ENCODE results near the gene TMC8.

Gene TMC8

GRCh38 chr17:78118801-78119241, 11.8 kb upstream of the TMC8 start:
- TF ChIP-seq, protein P1, sequence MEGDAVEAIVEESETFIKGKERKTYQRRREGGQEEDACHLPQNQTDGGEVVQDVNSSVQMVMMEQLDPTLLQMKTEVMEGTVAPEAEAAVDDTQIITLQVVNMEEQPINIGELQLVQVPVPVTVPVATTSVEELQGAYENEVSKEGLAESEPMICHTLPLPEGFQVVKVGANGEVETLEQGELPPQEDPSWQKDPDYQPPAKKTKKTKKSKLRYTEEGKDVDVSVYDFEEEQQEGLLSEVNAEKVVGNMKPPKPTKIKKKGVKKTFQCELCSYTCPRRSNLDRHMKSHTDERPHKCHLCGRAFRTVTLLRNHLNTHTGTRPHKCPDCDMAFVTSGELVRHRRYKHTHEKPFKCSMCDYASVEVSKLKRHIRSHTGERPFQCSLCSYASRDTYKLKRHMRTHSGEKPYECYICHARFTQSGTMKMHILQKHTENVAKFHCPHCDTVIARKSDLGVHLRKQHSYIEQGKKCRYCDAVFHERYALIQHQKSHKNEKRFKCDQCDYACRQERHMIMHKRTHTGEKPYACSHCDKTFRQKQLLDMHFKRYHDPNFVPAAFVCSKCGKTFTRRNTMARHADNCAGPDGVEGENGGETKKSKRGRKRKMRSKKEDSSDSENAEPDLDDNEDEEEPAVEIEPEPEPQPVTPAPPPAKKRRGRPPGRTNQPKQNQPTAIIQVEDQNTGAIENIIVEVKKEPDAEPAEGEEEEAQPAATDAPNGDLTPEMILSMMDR (IDR thresholded peaks at IDR 0.05) = no peak

DNA sequence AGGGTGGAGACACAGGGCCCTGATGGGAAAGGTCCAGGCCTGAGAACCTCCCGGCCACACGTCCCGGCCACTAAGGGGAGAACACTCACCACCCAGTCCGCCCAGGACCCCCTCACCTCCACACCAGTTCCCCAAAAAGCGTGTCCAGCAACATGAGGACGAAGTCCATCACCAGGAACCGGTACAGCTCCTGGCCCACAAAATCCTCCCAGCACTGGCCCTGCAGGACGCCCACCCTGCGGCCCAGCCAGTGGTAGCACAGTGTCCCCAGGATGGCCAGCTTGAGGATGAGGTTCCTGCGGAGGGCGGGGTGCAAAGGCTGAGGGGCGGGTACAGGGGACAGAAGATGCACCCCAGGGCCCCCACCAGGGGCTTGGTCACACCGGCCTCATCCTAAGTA, 10.0 kb upstream of the TMC8 start:
- TF ChIP-seq, protein P1 (IDR thresholded peaks at IDR 0.05) = no peak

- TF ChIP-seq, protein P1 (IDR thresholded peaks at IDR 0.05) = no peak
Measured at GRCh38 chr17:78120971-78121800, 9.4 kb upstream of the TMC8 start.

DNA sequence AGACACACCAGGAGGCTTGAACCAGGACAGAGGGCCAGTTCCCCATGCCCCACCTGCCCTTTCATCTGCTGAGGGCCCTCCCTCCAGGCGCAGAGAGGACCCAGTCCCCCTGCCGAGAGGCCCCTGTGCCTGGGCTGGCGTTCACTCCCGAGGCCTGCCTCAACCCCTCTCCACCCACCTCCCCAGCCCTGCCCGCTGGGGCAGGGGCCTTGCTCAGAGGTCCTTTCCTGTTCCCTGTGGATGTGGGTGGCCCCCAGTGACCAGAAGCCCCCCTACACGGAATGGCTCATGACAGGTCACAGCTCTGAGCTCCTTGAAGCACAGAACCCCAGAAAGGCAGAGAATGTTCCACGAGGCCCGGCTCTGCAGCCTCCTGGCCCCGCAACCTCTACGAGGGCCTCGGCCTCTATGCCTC, 8.8 kb upstream of the TMC8 start:
- TF ChIP-seq, protein P1 (IDR thresholded peaks at IDR 0.05) = no peak

DNA sequence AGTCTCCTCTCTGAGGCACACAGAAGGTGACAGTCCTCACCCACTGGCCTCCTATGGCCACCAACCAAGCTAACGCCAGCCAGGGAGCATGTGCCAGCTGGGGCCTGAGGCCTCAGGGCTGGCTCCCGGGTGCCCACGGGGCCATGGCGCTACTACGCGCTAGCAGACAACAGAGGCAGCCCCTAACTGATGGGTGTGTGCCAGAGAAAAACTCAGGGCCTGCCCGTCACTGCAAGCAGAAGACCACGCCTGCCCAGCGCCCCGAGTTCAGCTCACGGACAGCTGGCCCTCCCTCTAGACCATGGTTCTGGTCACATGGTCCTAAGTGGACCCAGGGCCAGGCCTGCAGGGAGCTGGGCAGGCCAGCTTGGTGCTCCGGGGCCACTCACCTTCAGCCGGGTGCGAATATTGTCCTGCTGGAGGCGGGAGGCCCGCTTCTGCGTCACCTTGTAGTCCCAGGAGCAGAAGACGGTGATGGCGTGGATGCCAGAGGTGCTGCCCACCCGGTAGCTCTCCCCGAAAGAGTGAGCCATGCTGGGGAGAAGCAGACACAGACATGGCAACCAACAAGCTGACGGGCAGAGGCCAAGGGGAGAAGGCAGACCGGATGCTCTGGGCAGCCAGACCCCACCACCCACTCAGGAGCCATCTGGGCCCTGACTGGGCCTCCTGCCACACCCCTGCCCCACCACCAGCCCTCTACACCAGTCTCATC, 8.2 kb upstream of the TMC8 start:
- TF ChIP-seq, protein P1 (IDR thresholded peaks at IDR 0.05) = no peak

DNA sequence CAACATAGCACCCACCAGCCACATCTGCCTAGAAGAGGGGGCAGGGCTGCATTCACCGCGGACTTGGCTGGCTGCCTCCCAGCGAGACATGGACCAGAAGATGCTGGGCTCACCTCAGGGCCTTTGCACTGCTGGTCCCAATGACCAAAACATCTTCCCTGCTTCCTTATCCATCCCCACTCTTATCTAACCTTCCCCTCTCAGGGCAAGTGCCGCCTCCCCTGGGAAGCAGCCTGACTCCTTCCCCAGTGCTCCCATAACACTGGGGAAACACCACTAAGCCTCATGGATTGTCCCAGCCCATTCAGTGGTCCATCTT, 7.7 kb upstream of the TMC8 start:
- TF ChIP-seq, protein P1 (IDR thresholded peaks at IDR 0.05) = no peak

- TF ChIP-seq, protein P1 (IDR thresholded peaks at IDR 0.05) = no peak
Measured at GRCh38 chr17:78123258-78123929, 7.2 kb upstream of the TMC8 start.
